ENCODE data around the gene SRCIN1.
"Not testable (repeated sequence)": the region's sequence is repeated elsewhere in the genome, so short reads cannot be mapped to it uniquely, and the experiment has no call there.

SRCIN1 gene, protein sequence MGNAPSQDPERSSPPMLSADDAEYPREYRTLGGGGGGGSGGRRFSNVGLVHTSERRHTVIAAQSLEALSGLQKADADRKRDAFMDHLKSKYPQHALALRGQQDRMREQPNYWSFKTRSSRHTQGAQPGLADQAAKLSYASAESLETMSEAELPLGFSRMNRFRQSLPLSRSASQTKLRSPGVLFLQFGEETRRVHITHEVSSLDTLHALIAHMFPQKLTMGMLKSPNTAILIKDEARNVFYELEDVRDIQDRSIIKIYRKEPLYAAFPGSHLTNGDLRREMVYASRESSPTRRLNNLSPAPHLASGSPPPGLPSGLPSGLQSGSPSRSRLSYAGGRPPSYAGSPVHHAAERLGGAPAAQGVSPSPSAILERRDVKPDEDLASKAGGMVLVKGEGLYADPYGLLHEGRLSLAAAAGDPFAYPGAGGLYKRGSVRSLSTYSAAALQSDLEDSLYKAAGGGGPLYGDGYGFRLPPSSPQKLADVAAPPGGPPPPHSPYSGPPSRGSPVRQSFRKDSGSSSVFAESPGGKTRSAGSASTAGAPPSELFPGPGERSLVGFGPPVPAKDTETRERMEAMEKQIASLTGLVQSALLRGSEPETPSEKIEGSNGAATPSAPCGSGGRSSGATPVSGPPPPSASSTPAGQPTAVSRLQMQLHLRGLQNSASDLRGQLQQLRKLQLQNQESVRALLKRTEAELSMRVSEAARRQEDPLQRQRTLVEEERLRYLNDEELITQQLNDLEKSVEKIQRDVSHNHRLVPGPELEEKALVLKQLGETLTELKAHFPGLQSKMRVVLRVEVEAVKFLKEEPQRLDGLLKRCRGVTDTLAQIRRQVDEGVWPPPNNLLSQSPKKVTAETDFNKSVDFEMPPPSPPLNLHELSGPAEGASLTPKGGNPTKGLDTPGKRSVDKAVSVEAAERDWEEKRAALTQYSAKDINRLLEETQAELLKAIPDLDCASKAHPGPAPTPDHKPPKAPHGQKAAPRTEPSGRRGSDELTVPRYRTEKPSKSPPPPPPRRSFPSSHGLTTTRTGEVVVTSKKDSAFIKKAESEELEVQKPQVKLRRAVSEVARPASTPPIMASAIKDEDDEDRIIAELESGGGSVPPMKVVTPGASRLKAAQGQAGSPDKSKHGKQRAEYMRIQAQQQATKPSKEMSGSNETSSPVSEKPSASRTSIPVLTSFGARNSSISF

DNA sequence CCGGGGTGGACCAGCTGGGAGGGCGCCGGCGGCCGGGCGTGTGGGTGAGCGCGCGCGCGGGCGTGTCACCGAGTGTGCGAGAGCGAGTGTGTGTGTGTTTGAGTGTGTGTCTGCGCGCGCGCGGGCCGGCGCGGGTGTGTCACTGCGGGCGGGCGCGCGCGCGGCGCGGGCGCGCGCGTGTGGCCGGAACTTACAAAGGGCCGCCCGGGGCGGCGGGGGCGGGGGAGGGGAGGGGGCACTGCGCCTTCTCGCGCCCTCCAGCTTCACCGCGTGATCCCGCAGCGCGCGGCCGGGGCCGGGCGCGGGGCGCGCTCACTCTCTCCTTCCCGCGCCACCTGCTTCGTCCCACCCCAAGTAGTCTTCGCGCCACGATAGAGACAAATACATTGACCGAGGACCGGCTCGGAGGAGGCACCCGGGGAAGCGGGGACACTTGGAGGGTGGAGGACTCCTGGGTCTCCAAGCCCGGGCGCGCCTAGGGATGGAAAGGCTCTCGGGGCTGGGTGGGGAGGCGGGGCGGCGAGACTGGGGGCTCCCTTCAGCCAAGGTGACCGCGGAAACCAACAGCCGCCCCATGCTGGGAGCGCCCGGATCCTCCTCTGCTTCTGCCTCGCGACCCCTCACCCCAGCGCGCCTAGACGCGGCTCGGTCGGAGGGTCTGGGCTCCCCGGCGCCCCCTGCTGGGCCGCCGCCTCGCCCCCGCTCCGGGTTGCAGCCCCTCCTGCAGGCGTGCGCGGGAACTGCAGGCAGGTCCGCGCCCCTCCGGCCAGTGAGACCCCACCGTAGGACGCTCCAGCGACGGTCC lies at the start of gene SRCIN1:
Gene SRCIN1 (minus strand): TSS at position 112 of the 805 bp plus-strand sequence. CDS start 247 bp downstream, outside the sequence.
- H3K36me3 ChIP-seq (ENCODE audit: insufficient read depth, low read length), result no peaks in the 10 kb centered on the region
- peaks cover 4% of the 10 kb centered on the region for H3K27me3 ChIP-seq (ENCODE audit: insufficient read depth, low read length)
- peaks cover 54% of the 10 kb centered on the region for H3K4me1 ChIP-seq (ENCODE audit: insufficient read depth, low read length)
- peak within 1 kb of the TSS; percentile 48 for H2AFZ ChIP-seq (ENCODE audit: low read depth, low read length)
- peak within 1 kb of the TSS; percentile 72 for H3K4me3 ChIP-seq (ENCODE audit: low read length)
- no peaks in the 10 kb centered on the region for H3K9me3 ChIP-seq (ENCODE audit: low read length)

DNA sequence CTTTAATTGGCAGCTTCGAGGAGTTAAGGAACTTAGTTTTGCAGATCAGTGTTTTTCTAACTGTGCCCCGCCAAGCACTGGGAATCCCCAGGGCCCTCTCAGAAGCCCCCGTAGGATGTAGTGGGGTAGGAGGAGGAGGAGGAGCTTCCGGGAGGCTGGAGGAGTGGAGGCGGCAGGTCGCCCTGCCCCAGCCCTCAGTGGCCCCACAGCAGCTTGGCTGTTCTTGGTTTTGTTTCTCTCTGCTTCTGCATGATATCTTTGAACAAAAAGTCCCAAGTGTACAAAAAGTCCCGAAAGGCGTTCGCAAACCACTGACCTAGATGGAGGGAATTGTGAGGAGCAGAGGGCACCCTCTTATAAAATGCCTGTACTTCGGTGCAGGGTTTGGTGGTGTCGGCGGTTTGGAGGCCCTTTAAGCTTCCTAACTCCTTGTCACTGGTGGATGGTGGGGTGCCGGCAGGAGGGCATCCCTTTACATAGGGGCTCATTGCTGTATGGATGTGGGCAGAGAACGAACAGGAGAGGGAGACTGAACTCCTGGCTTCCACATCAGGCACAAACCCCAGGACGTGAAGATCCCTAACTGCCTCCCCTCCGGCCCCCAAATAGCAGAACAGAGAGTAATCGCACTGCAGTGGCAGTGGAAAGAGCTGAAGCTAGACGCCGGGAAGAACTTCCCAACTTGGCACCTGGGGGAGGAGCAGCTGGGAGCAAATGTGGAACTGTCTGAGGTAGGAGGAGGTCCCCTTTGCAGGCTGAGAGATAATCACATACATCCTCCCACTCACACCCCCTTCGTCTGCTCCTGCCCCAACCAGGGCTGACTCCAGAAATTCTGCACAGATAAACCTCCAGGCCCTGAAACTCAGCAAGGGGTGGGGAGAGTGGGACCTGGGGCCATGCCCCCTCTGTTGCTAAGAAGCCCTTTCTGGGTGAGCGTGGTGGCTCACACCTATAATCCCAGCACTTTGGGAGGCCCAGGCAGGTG lies 49.0 kb upstream of the SRCIN1 start:
- H3K4me3 ChIP-seq (ENCODE audit: low read length), result no peak overlapping the region

DNA sequence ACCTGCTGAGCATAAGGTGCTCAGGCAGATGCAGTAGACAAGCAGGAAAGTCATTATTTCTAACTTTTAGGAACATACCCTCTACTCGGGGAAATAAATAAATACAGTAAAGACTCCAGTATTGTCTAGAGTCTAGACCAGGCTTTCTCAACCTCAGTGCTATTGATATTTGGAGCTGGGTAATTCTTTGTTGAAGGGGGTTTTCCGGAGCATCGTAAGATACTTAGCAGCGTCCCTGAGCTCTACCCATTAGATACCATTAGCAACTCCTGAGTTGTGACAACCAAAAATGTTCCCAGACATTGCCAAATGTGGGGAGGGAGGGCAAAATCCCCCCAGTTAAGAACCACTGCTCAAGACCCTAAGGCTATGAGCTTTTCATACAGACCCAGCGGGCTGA lies 47.9 kb upstream of the SRCIN1 start:
- Histone ChIP-seq H2AFZ (ENCODE audit: low read depth, low read length) (no peak overlapping the region), H3K36me3 (ENCODE audit: insufficient read depth, low read length) (no peaks in the 10 kb centered on the region), H3K9me3 (ENCODE audit: low read length) (no peaks in the 10 kb centered on the region), H3K4me1 (ENCODE audit: insufficient read depth, low read length) (peaks cover 23% of the 10 kb centered on the region), H3K4me3 (ENCODE audit: low read length) (no peak overlapping the region), H3K27me3 (ENCODE audit: insufficient read depth, low read length) (peaks cover 2% of the 10 kb centered on the region)

More for the DNA sequence above, 49.0 kb upstream of the SRCIN1 start:
- Histone ChIP-seq H3K9me3 (ENCODE audit: low read length) (no peaks in the 10 kb centered on the region), H3K4me1 (ENCODE audit: insufficient read depth, low read length) (peaks cover 23% of the 10 kb centered on the region), H3K36me3 (ENCODE audit: insufficient read depth, low read length) (no peaks in the 10 kb centered on the region), H3K27me3 (ENCODE audit: insufficient read depth, low read length) (peaks cover 2% of the 10 kb centered on the region), H2AFZ (ENCODE audit: low read depth, low read length) (peak overlapping the region; percentile 22)

DNA sequence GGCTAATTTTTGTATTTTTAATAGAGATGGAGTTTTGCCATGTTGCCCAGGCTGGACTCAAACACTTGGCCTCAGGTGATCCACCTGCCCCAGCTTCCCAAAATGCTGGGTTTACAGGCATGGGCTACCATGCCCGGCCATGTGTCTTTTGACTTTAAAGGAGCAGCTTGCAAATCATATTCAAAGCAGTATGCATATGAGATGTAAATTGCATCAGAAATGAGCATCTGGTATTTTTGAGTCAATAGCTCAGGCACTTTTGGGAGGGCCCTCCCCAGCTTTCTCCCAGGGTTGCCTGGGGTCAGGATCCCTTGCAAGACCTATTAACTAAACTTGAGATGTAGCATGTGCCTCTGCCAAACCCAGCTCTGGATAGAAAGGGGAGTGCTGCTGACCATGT lies 47.5 kb upstream of the SRCIN1 start:
- H2AFZ ChIP-seq (ENCODE audit: low read depth, low read length), result no peak overlapping the region
- H3K4me1 ChIP-seq (ENCODE audit: insufficient read depth, low read length), result peaks cover 23% of the 10 kb centered on the region
- H3K36me3 ChIP-seq (ENCODE audit: insufficient read depth, low read length), result no peaks in the 10 kb centered on the region
- no peak overlapping the region for H3K4me3 ChIP-seq (ENCODE audit: low read length)
- peaks cover 2% of the 10 kb centered on the region for H3K27me3 ChIP-seq (ENCODE audit: insufficient read depth, low read length)
- H3K9me3 ChIP-seq (ENCODE audit: low read length), result no peaks in the 10 kb centered on the region

DNA sequence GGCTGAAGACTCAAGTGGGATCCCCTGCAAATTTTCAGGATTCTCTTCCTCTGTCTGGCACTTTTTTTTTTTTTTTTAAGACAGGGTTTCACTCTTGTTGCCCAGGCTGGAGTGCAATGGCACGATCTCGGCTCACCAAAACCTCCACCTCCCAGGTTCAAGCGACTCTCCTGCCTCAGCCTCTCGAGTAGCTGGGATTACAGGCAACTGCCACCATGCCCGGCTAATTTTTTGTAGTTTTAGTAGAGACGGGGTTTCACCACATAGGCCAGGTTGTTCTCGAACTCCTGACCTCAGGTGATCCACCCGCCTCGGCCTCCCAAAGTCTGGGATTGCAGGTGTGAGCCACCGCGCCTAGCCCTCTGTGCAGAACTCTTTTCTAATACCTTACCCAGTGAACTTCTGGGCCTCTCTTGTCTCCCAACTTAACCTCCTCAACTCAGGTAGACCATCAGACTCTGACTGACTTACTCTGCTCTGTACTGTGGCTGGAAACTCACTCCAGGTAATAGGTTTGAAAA lies 45.0 kb upstream of the SRCIN1 start:
- H3K9me3 ChIP-seq (ENCODE audit: low read length); H3K4me3 ChIP-seq (ENCODE audit: low read length); H2AFZ ChIP-seq (ENCODE audit: low read depth, low read length); H3K27me3 ChIP-seq (ENCODE audit: insufficient read depth, low read length); H3K36me3 ChIP-seq (ENCODE audit: insufficient read depth, low read length): not testable (repeated sequence)
- H3K4me1 ChIP-seq (ENCODE audit: insufficient read depth, low read length), result peaks cover 15% of the 10 kb centered on the region

DNA sequence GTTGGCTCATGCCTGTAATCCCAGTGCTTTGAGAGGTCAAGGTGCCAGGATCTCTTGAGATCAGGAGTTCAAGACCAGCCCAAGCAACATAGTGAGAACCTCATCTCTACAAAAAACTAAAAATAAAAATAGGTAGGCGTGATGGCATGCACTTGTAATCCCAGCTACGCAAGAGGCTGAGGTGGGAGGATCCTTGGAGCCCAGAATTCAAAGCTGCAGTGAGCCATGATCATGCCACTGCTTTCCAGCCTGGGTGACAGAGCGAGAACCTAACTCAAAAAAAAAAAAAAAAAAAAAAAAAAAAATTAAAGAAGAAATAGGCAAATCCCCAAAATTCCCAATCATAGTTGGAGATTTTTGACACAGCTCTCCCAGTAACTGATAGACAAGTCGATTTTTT lies 32.2 kb upstream of the SRCIN1 start:
- no peak overlapping the region for H3K4me3 ChIP-seq (ENCODE audit: low read length)
- H2AFZ ChIP-seq (ENCODE audit: low read depth, low read length), result no peak overlapping the region
- H3K27me3 ChIP-seq (ENCODE audit: insufficient read depth, low read length), result no peaks in the 10 kb centered on the region
- H3K4me1 ChIP-seq (ENCODE audit: insufficient read depth, low read length), result no peaks in the 10 kb centered on the region
- H3K36me3 ChIP-seq (ENCODE audit: insufficient read depth, low read length), result no peaks in the 10 kb centered on the region
- no peaks in the 10 kb centered on the region for H3K9me3 ChIP-seq (ENCODE audit: low read length)

DNA sequence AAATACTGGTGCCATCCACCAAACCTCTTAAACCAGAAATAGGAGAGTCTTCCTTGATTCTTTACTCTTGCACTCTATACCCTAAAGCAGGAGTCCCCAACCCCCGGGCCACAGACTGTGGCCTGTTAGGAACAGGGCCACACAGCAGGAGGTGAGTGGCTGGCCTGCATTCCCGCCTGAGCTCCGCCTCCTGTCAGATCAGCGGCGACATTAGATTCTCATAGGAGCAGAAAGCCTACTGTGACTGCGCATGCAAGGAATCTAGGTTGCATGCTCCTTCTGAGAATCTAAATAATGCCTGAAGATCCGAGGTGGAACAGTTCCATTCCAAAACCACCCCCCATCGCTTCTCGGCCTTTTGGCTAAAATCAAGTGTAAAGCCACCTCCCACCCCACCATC lies 30.3 kb upstream of the SRCIN1 start:
- H3K27me3 ChIP-seq (ENCODE audit: insufficient read depth, low read length), result no peaks in the 10 kb centered on the region
- no peaks in the 10 kb centered on the region for H3K9me3 ChIP-seq (ENCODE audit: low read length)
- no peaks in the 10 kb centered on the region for H3K36me3 ChIP-seq (ENCODE audit: insufficient read depth, low read length)
- H3K4me1 ChIP-seq (ENCODE audit: insufficient read depth, low read length), result no peaks in the 10 kb centered on the region
- no peak overlapping the region for H2AFZ ChIP-seq (ENCODE audit: low read depth, low read length)
- no peak overlapping the region for H3K4me3 ChIP-seq (ENCODE audit: low read length)

DNA sequence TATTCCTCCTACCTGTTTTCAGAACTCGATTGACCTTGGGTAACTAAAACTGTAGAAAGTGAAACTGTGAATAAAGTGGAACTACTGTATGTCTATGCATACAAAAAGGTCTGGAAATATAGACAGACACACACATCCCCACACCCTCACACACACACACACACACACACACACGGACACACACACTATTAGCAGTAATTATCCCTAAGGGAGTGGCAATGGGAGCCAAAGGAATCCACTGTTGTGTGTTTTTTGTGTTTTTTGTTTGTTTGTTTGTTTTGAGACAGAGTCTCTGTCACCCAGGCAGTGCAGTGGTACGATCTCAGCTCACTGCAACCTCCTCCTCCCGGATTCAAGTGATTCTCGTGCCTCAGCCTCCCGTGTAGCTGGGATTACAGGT lies 26.6 kb upstream of the SRCIN1 start:
- Histone ChIP-seq H2AFZ (ENCODE audit: low read depth, low read length) (no peak overlapping the region), H3K27me3 (ENCODE audit: insufficient read depth, low read length) (no peaks in the 10 kb centered on the region), H3K9me3 (ENCODE audit: low read length) (no peaks in the 10 kb centered on the region), H3K4me1 (ENCODE audit: insufficient read depth, low read length) (no peaks in the 10 kb centered on the region), H3K4me3 (ENCODE audit: low read length) (no peak overlapping the region), H3K36me3 (ENCODE audit: insufficient read depth, low read length) (no peaks in the 10 kb centered on the region)

DNA sequence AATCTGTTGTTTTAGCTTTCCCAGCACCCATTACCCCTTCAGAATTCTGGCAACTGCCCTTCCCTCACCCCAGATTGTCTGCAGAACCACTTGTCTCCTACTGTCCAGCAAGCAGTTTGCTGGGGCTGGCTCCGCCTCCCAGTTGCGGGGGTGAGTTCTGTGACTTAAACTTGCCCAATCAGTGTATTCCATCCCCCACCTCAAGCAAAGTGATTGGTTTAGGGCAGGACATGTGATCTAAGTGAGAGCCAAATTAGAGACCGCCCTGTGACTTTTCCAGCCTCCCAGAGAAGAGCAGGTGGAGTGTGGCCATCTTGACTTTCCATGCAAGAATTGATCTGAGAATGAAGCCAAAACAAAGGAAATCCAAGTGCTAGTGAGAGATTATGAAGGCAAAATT lies 22.7 kb upstream of the SRCIN1 start:
- Histone ChIP-seq H3K36me3 (ENCODE audit: insufficient read depth, low read length) (no peaks in the 10 kb centered on the region), H2AFZ (ENCODE audit: low read depth, low read length) (no peak overlapping the region)

DNA sequence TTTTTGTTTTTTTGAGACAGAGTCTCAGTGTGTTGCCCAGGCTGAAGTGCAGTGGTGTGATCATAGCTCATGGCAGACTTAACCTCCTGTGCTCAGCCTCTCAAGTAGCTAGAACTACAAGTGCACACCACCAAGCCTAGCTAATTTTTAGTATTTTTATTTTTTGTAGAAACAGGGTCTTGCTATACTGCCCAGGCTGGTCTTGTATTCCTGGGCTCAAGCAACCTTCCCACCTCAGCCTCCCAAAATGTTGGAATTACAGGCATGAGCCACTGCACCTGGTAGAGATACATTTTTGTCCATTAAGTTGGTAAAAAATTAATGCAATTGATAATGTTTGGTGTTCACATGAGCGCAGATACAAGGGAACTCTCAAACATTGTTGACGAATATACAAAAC lies 22.2 kb upstream of the SRCIN1 start:
- no peak overlapping the region for H3K4me3 ChIP-seq (ENCODE audit: low read length)
- H3K36me3 ChIP-seq (ENCODE audit: insufficient read depth, low read length), result no peaks in the 10 kb centered on the region
- H3K27me3 ChIP-seq (ENCODE audit: insufficient read depth, low read length), result no peaks in the 10 kb centered on the region
- no peaks in the 10 kb centered on the region for H3K9me3 ChIP-seq (ENCODE audit: low read length)
- no peak overlapping the region for H2AFZ ChIP-seq (ENCODE audit: low read depth, low read length)
- no peaks in the 10 kb centered on the region for H3K4me1 ChIP-seq (ENCODE audit: insufficient read depth, low read length)

More for the DNA sequence above, 22.7 kb upstream of the SRCIN1 start:
- no peak overlapping the region for H3K4me3 ChIP-seq (ENCODE audit: low read length)
- no peaks in the 10 kb centered on the region for H3K9me3 ChIP-seq (ENCODE audit: low read length)
- H3K4me1 ChIP-seq (ENCODE audit: insufficient read depth, low read length), result no peaks in the 10 kb centered on the region
- H3K27me3 ChIP-seq (ENCODE audit: insufficient read depth, low read length), result no peaks in the 10 kb centered on the region

DNA sequence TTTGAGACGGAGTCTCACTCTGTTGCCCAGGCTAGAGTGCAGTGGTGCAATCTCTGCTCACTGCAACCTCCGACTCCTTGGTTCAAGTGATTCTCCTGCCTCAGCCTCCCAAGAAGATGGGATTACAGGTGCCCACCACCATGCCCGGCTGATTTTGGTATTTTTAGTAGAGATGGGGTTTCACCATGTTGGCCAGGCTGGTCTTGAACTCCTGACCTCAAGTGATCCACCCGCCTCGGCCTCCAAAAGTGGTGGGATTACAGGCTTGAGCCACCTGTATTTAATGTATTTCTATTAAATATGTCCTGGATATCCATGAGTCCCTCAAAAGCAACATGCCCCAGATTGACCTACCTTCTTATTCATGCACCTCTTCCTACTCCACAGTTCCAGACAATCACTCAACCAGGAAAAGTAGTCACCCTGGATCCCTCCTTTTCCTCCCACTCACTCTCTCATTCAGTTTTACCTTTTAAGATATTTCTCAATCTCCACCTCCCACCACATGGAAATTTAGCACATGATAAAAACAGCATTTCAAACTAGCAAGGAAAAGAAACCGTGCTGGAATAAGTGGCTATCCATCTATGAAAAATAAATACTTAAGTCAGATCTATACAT lies 21.0 kb upstream of the SRCIN1 start:
- H3K36me3 ChIP-seq (ENCODE audit: insufficient read depth, low read length); H2AFZ ChIP-seq (ENCODE audit: low read depth, low read length); H3K4me3 ChIP-seq (ENCODE audit: low read length); H3K9me3 ChIP-seq (ENCODE audit: low read length); H3K27me3 ChIP-seq (ENCODE audit: insufficient read depth, low read length); H3K4me1 ChIP-seq (ENCODE audit: insufficient read depth, low read length): not testable (repeated sequence)
